Suppressor macrophage (primary cell): ENCODE measurements around the gene GALNS.
"Not testable (repeated sequence)": the region's sequence is repeated elsewhere in the genome, so short reads cannot be mapped to it uniquely, and the experiment has no call there.

Experiments
- DNase-seq, 4 experiments: peaks; one replicate each; pipeline ENCODE4 v3.0.0-alpha.2; 2020 to 2022

The GALNS gene

GRCh38 chr16:88803264-88803987 is 53.3 kb downstream of the GALNS start, which contains the start of gene CDT1:
TSS of gene CDT1 (plus strand) at chr16:88803789. CDS start at chr16:88803832, 43 bp downstream.
- DNase-seq = peak; percentile 91 to 97 (median 96)

GRCh38 chr16:88800277-88800592 is 56.5 kb downstream of the GALNS start:
- no peak for DNase-seq

DNA sequence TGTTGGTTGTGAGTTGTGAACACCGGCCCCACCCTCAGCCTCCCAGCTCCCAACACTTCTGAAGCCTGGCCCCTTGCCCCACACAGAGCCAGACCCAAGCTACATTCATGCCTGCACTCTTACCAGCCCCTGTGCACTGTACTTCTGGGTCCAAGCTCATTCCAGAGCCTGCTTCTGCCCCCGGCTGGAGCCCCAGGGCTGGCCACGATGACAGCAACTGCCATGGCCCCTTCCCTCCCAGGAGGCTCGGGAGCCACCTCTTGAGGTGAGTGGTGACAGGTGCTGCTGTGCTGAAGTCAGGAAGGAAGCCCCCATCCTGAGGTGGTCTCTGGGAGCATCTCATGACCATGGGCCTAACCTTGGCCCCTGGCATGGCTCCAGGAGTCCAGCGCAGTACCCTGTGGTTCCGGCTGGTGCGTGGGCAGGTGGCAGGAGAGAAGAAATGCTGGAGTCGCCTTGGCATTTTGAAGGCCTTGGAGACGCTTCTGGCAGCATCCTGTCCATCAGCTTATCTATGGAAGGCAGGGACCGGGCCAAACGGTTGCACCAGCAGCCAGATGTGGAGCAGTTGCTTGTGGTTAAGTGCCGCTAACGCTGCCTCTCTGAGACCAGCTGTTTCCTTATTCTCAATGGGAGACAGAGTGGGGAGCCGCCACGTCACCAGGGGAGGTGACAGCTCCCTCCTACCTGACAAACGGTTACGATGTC is 57.0 kb downstream of the GALNS start:
- peak in 3 of 4 experiments; percentile 50 to 65 (median 52) for DNase-seq

DNA sequence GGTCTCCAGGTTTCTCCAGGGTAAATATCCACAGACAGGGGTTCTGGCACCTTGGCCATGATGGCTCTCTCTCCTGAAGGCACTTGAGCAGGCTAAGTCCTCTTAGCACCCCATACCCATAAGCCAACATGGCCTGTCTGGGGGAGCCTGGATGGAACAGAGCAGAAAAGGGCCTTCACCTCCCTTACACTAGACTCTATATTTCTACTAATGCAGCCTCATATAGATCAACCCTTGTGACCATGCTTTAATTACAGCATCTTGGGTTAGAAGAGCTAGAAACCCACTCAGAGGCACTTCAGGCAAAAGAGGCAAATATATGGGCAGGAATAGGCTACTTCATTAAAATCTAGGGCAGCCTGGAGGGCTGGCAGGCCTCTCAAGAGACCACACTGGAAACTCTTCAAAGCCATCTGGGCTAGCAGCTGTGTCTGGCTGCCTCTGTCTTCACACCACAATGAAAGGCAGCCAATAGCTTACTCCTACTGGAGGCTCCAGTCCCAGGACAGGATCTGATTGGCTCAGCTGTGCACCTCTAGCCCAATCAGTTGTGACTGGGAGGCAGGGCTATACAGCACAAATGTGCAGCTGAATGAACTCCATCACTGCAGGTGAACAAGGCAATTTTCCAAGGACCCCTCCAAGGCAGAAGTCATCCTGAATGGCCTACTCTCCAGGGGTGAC is 57.8 kb downstream of the GALNS start:
- DNase-seq = no peak

DNA sequence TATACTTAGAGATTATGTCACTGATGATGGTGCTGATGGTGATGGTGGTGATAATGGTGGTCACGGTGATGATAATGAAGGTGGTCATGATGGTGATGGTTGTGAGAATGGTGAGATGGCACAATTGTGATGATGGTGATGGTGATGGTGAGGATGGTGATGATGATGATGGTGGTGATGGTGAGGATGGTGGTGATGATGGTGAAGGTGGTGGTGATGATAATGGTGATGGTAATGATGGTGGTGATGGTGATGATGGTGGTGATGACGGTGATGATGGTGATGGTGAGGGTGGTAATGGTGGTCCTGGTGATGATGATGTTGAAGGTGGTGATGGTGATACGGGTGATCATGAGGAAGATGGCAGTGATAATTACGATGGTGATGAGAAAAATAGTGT is 58.7 kb downstream of the GALNS start:
- DNase-seq = no peak

DNA sequence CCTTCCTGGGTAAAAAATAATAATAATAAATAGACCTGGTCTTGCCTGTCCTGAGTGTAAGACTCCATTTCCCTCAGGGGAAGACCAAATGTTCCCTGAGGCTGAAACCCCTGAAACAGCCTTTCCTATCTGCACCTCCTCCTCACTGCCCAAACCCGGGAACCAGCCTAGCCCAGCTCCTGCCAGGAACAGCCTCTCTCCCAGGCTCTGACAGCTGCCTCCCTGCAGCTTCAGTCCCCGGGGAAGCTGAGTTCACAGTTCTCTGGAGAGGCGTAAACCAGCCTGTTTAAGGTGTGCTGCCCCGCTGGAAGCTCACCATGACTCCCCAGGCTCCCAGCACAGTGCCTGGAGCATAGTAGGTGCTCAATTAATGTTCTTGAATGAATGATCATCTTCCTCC is 60.5 kb downstream of the GALNS start:
- DNase-seq = no peak

DNA sequence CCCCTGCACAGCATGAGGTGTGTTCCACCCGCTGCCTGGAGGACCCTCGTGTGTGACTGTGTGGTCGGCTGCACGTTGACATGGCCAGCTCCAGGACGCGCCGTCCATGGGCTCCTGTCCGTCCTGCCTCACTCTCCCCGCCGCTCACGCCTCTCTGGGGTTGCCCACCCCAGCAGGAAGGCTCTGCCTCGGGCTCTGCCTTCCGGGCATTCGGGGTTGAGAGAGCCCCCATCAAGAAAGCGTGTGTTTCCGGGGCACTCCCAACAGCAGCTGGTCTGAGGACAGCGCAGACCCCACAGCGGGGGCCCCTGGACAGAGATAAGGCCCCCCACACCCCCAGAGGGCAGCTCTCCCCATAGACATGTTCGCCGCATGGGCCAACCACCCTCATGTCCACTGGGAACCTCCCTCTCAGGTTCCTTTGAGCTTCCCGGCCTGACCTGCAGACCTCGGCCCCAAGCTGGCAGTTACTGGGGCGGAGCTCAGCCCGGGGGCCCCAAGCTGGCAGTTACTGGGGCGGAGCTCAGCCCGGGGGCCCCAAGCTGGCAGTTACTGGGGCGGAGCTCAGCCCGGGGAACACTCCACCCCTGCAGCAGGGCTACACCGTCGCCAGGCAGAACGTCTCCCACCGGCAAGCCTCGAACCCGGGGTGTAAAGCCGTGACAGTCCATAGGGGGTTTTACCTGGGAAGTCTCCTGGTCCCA is 63.3 kb downstream of the GALNS start:
- no peak for DNase-seq

- peak in 3 of 4 experiments; percentile 53 to 62 (median 58) for DNase-seq
Measured at GRCh38 chr16:88792668-88793250, 64.0 kb downstream of the GALNS start.

- peak; percentile 79 to 88 (median 85) for DNase-seq
Measured at GRCh38 chr16:88792078-88792550, 64.6 kb downstream of the GALNS start.

GRCh38 chr16:88790312-88791211 is 66.2 kb downstream of the GALNS start:
- DNase-seq = peak; percentile 82 to 93 (median 90)

DNA sequence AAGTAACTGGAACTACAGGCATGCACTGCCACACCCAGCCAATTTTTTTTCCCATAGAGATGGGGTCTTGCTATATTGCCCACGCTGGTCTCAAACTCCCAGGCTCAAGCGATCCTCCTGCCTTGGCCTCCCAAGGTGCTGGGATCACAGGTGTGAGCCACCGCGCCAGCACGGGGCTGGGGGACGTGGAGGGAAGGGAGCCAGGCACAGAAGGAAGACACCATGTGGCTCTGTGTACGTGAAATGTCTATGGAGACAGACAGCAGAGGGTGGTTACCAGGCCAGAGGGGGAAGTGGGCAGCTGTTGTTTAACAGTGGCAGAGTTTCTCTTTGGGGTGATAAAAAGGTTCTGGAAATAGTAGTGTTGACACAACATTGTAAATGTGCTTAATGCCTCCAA is 67.2 kb downstream of the GALNS start:
- peak; percentile 68 to 78 (median 76) for DNase-seq

GRCh38 chr16:88788749-88789148 is 68.0 kb downstream of the GALNS start:
- not testable (repeated sequence) for DNase-seq

DNA sequence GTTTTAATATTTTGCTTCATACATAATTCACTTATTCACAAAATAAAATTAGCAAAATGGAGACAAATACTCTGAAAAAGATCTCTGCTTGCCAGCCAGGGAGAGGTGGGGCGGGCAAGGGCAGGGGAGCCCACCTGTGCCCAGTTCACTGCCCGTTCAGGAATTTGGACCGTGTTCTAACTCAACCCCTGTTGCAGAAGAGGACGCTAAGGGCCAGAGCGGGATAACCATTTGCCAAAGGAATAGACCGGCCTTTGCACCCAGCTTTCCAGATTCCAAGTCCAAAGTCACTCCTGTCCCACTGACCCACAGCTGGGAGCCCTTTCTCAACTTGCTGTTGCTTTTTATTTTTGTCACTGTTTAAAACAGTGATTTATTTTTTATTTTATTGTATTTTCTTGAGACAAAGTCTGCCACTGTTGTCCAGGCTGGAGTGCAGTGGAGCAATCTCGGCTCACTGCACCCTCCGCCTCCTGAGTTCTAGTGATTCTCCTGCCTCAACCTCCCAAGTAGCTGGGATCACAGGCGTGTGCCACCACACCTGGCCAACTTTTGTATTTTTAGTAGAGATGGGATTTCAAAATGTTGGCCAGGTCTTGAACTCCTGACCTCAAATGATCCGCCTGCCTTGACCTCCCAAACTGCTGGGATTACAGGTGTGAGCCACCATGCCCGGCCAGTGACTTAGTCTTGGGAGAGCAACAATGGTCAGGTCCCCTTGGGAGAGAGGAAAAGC is 69.0 kb downstream of the GALNS start:
- DNase-seq = no peak

- peak; percentile 76 to 94 (median 85) for DNase-seq
Measured at GRCh38 chr16:88785106-88785924, 71.4 kb downstream of the GALNS start, which contains the start of gene PIEZO1. TSS of gene PIEZO1 (minus strand) at chr16:88785220. CDS start at chr16:88784964, 256 bp downstream.

DNA sequence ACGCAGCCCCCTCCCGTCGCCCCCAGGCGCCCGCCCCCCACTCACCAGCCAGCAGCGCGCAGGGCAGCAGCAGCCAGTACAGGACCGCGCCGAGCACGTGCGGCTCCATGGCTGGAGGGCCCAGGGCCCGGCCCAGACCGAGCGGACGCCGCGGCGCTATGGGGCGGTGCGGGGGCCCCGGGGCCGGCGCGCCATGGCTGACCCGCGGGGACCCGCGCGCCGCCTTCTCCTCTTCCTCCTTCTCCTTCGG is 72.0 kb downstream of the GALNS start:
- no peak for DNase-seq

DNA sequence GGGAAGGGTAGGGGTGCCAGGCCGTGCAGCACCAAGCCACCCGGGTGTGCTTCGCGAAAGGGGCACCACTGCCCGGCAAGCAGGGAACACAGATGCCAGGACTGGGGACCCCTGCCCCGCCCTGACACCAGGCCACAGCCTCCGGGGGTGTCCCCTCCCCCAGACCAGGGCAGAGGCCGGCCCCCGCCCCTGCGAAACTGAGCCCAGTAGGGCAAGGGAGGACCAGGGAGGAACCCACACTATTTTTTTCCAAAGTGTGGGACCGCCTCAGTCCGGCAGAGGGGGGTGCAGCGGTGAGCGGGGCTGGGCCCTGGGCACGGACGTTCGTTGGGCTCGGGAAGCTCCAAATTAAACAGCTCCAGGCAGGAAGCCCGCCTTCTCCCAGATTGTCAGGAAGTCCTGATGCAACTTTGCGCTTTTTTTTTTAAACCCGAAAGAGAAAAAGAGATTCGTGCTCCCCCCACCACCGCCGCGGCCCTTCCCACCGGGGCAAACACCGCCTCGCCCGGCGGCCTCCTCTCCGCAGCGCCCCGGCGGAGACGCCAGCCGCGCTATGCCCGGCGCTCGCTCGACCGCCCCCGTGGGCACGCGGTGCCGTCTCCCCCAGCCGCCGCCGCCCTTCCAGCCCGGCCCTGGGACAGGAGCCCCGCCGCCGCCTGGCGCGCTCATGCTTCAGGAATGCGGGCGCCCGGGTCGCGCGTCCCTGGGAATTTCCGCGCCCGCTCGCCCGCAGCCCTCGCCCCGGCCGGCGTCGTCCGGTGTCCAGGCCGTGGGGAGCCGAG is 72.5 kb downstream of the GALNS start:
- DNase-seq = peak; percentile 69 to 86 (median 78)

- DNase-seq = peak; percentile 51 to 72 (median 70)
Measured at GRCh38 chr16:88783391-88784073, 73.2 kb downstream of the GALNS start.
